Keratinocyte (primary cell): ENCODE measurements around the gene OR6J1. TPM values are rescaled to one million over a fixed set of nuclear protein-coding genes. Genes with fewer than 3 reads are reported as not detected.
A peak's percentile ranks its signal among the peaks of the same experiment; 100 is the strongest.

Source experiments
- DNase-seq: peaks from one replicate; pipeline ENCODE4 v3.0.0-alpha.2; 2011; ENCODE audit warnings: low read depth, missing footprints, low spot score
- FAIRE-seq: peaks from 2 replicates; lab custom pipeline; 2011; peaks lifted over from hg19 to GRCh38; lab: Jason Lieb, UNC
- H2AFZ ChIP-seq: 2 replicates; pipeline ENCODE4 v1.6.0; 2012; ENCODE audit warnings: low read length, control low read depth, inconsistent platforms; ENCODE audit not compliant: control insufficient read depth
- H3K27ac ChIP-seq: 2 replicates; pipeline ENCODE4 v1.5.1; 2011; ENCODE audit warnings: low read length; ENCODE audit not compliant: control insufficient read depth, insufficient read depth
- H3K27me3 ChIP-seq: 3 replicates; pipeline ENCODE4 v1.6.0; 2011; ENCODE audit warnings: low read length; ENCODE audit not compliant: control insufficient read depth, insufficient read depth; ENCODE audit errors: extremely low read depth
- H3K36me3 ChIP-seq, 2 experiments: 2 replicates in 1 of 2; 3 replicates in 1 of 2; pipeline ENCODE4 v1.5.1; 2011; ENCODE audit warnings: low read length in 2 of 2, mild to moderate bottlenecking in 1 of 2; ENCODE audit not compliant: control insufficient read depth in 2 of 2, insufficient read depth in 2 of 2; ENCODE audit errors: extremely low read depth in 1 of 2
- H3K4me1 ChIP-seq: 3 replicates; pipeline ENCODE4 v1.5.1; 2011; ENCODE audit warnings: low read length; ENCODE audit not compliant: control insufficient read depth, insufficient read depth; ENCODE audit errors: extremely low read depth
- H3K4me2 ChIP-seq: 3 replicates; pipeline ENCODE4 v1.6.0; 2011; ENCODE audit warnings: low read depth, low read length; ENCODE audit not compliant: control insufficient read depth, insufficient read depth; ENCODE audit errors: extremely low read depth
- H3K4me3 ChIP-seq, 3 experiments: fragments of 200-600 bp in 1 of 3; sonication (generic) in 1 of 3; 2 replicates in 2 of 3; 3 replicates in 1 of 3; pipeline ENCODE4 v1.5.1; 2011 to 2016; ENCODE audit warnings: low read length in 3 of 3, mild to moderate bottlenecking in 3 of 3, control low read depth in 2 of 3, inconsistent platforms in 1 of 3, low read depth in 1 of 3, mixed read lengths in 1 of 3, mixed run types in 1 of 3, moderate library complexity in 1 of 3; ENCODE audit not compliant: control insufficient read depth in 2 of 3, insufficient read depth in 2 of 3; ENCODE audit errors: extremely low read depth in 1 of 3
- H3K79me2 ChIP-seq: 2 replicates; pipeline ENCODE4 v1.6.0; 2012; ENCODE audit warnings: low read length; ENCODE audit not compliant: control insufficient read depth, insufficient read depth
- H3K9ac ChIP-seq: 3 replicates; pipeline ENCODE4 v1.6.0; 2011; ENCODE audit warnings: low read length; ENCODE audit not compliant: control insufficient read depth, insufficient read depth; ENCODE audit errors: extremely low read depth
- H3K9me1 ChIP-seq: 3 replicates; pipeline ENCODE4 v1.6.0; 2011; ENCODE audit warnings: low read length; ENCODE audit not compliant: control insufficient read depth, insufficient read depth; ENCODE audit errors: extremely low read depth
- H3K9me3 ChIP-seq: 2 replicates; pipeline ENCODE4 v1.5.1; 2012; ENCODE audit warnings: low read depth, low read length; ENCODE audit not compliant: control insufficient read depth
- H4K20me1 ChIP-seq: 3 replicates; pipeline ENCODE4 v1.6.0; 2011; ENCODE audit warnings: low read length; ENCODE audit not compliant: control insufficient read depth, insufficient read depth; ENCODE audit errors: extremely low read depth
- CTCF ChIP-seq, 3 experiments: IDR thresholded peaks in 1 of 3; conservative IDR thresholded peaks in 1 of 3; optimal IDR thresholded peaks in 1 of 3; 2 replicates in 2 of 3; 3 replicates in 1 of 3; pipeline versions ENCODE3 to v1.5.1; 2011; ENCODE audit warnings: low read length in 3 of 3, mild to moderate bottlenecking in 3 of 3, moderate library complexity in 2 of 3, control low read depth in 1 of 3, inconsistent platforms in 1 of 3; ENCODE audit not compliant: insufficient read depth in 2 of 3; ENCODE audit errors: extremely low read depth in 1 of 3
- EZH2 ChIP-seq: IDR thresholded peaks from one replicate; pipeline ENCODE4 v1.6.1; 2012; ENCODE audit warnings: inconsistent platforms, mild to moderate bottlenecking, low read length, moderate library complexity
- dilution Hi-C: fragments of 300-500 bp; cut with MboI; formaldehyde crosslinking; loops from one replicate; pipeline ENCODE4 v1.7.0; 2020; ENCODE audit warnings: low sequenced_read_pairs; ENCODE audit not compliant: extremely low pct_ligation_motif_present
- polyA plus RNA-seq, 5 experiments: library from polyadenylated mRNA; depleted of rRNA in 3 of 5; stranded (reverse) in 3 of 5; stranded (forward) in 1 of 5; unstranded in 1 of 5; fragments of >200 nt; gene quantifications; 1 replicate in 1 of 5; 2 replicates in 3 of 5; 3 replicates in 1 of 5; pipeline versions ENCODE4 v1.2.1 to v1.2.3, GENCODE V29; 2011 to 2012; ENCODE audit warnings: missing spikeins in 2 of 5, low read depth in 1 of 5, low replicate concordance in 1 of 5

OR6J1 gene
- polyA plus RNA-seq, 1 donor (not counting 4 experiments of a cell fraction or from before 2014, with no cell fraction given): not detected

GRCh38 chr14:22606380-22606779 lies 37.8 kb downstream of the OR6J1 start:
- H3K9ac ChIP-seq: no peak overlapping the region
- H3K4me2 ChIP-seq: no peak overlapping the region
- dilution Hi-C loops: no loop called here
- DNase-seq (no peak), FAIRE-seq (no peak)
- H3K9me3 ChIP-seq: no peaks in the 10 kb centered on the region
- H3K27me3 ChIP-seq: no peaks in the 10 kb centered on the region
- no peak overlapping the region for H2AFZ ChIP-seq
- peaks cover 13% of the 10 kb centered on the region for H3K4me1 ChIP-seq
- no peaks in the 10 kb centered on the region for H3K9me1 ChIP-seq
- no peaks in the 10 kb centered on the region for H3K79me2 ChIP-seq
- H3K36me3 ChIP-seq: peaks cover 28 to 36% of the 10 kb centered on the region in 2 experiments
- no peak overlapping the region for H3K4me3 ChIP-seq
- H3K27ac ChIP-seq: no peak overlapping the region
- H4K20me1 ChIP-seq: no peaks in the 10 kb centered on the region
- TF ChIP-seq CTCF (optimal IDR thresholded peaks at IDR 0.05 in 1 of 3, IDR thresholded peaks at IDR 0.05 in 1 of 3, conservative IDR thresholded peaks at IDR 0.05 in 1 of 3; ENCODE audit: extremely low read depth in 1 of 3, insufficient read depth in 2 of 3, low read length in 3 of 3) (no peak), EZH2 (no peak)

- H3K4me2 ChIP-seq: no peak overlapping the region
- no peaks in the 10 kb centered on the region for H3K9me1 ChIP-seq
- peaks cover 8% of the 10 kb centered on the region for H3K79me2 ChIP-seq
- H3K4me3 ChIP-seq: no peak overlapping the region
- H3K36me3 ChIP-seq: peaks cover 18 to 27% of the 10 kb centered on the region in 2 experiments
- no peak overlapping the region for H3K9ac ChIP-seq
- H3K27me3 ChIP-seq: no peaks in the 10 kb centered on the region
- TF ChIP-seq EZH2 (no peak), CTCF (optimal IDR thresholded peaks at IDR 0.05 in 1 of 3, IDR thresholded peaks at IDR 0.05 in 1 of 3, conservative IDR thresholded peaks at IDR 0.05 in 1 of 3; ENCODE audit: extremely low read depth in 1 of 3, insufficient read depth in 2 of 3, low read length in 3 of 3) (no peak)
- H3K27ac ChIP-seq: peak overlapping the region; percentile 19
- no peaks in the 10 kb centered on the region for H4K20me1 ChIP-seq
- H3K4me1 ChIP-seq: peaks cover 26% of the 10 kb centered on the region
- dilution Hi-C loops: no loop called here
- FAIRE-seq: peak; percentile 13
- H2AFZ ChIP-seq: no peak overlapping the region
- no peaks in the 10 kb centered on the region for H3K9me3 ChIP-seq
- DNase-seq: no peak
These were observed 41.3 kb downstream of the OR6J1 start for GRCh38 chr14:22602862-22603261.
